CD4-positive, alpha-beta T cell treated with Interleukin-17A for 4 hours (primary cell): ENCODE measurements around the gene PHACTR2.
"Not testable (repeated sequence)": the region's sequence is repeated elsewhere in the genome, so short reads cannot be mapped to it uniquely, and the experiment has no call there.

Source experiments
- DNase-seq: peaks from one replicate; pipeline ENCODE4 v3.0.0-alpha.2; 2020; ENCODE audit warnings: mixed read lengths

The PHACTR2 gene

GRCh38 chr6:143873600-143873999, 195.8 kb downstream of the PHACTR2 start:
- DNase-seq, result not testable (repeated sequence)

DNA sequence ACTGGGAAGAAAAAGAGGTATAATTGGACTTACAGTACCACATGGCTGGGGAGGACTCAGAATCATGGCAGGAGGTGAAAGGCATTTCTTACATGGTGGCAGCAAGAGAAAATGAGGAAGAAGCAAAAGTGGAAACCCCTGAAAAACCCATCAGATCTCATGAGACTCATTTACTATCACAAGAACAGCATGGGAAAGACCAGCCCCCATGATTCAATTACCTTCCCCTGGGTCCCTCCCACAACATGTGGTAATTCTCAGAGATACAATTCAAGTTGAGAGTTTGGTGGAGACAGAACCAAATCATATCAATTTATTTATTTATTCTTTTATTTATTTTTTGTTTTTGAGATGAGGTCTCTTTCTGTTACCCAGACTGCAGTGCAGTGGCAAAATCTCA, 196.7 kb downstream of the PHACTR2 start:
- not testable (repeated sequence) for DNase-seq

- DNase-seq, result no peak
Measured at GRCh38 chr6:143877584-143878271, 200.0 kb downstream of the PHACTR2 start.

- DNase-seq, result no peak
Measured at GRCh38 chr6:143878272-143878760, 200.6 kb downstream of the PHACTR2 start.

DNA sequence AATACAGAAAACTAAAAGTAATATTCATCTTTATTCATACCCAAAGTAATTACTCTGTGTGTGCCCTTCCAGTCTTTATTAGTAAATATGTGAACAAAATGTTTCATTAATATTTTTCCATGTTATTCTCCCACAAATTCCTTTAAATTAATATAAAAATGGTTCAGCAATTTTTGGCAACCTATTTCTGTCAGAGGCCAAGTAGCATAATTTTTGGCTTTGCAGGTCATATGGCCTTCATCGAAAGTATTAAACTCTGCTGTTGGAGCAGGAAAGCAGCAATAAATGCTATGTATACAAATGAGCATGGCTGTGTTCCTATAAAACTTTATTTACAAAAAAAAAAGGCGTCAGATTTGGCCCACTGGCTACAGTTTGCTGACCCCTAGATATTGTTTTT, 202.6 kb downstream of the PHACTR2 start:
- DNase-seq, result no peak
